ENCODE measurements around the gene ORC1.

GRCh38 chr1:52337439-52337838 is 66.8 kb downstream of the ORC1 start:
- TF ChIP-seq, protein P1, sequence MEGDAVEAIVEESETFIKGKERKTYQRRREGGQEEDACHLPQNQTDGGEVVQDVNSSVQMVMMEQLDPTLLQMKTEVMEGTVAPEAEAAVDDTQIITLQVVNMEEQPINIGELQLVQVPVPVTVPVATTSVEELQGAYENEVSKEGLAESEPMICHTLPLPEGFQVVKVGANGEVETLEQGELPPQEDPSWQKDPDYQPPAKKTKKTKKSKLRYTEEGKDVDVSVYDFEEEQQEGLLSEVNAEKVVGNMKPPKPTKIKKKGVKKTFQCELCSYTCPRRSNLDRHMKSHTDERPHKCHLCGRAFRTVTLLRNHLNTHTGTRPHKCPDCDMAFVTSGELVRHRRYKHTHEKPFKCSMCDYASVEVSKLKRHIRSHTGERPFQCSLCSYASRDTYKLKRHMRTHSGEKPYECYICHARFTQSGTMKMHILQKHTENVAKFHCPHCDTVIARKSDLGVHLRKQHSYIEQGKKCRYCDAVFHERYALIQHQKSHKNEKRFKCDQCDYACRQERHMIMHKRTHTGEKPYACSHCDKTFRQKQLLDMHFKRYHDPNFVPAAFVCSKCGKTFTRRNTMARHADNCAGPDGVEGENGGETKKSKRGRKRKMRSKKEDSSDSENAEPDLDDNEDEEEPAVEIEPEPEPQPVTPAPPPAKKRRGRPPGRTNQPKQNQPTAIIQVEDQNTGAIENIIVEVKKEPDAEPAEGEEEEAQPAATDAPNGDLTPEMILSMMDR (IDR thresholded peaks at IDR 0.05; ENCODE audit: insufficient read depth, low read length) = no peak
- TF ChIP-seq POLR2AphosphoS5 (IDR thresholded peaks at IDR 0.05; ENCODE audit: low read depth) (no peak), GABPA (IDR thresholded peaks at IDR 0.05; ENCODE audit: low read depth) (no peak)
- TF ChIP-seq, protein P2, sequence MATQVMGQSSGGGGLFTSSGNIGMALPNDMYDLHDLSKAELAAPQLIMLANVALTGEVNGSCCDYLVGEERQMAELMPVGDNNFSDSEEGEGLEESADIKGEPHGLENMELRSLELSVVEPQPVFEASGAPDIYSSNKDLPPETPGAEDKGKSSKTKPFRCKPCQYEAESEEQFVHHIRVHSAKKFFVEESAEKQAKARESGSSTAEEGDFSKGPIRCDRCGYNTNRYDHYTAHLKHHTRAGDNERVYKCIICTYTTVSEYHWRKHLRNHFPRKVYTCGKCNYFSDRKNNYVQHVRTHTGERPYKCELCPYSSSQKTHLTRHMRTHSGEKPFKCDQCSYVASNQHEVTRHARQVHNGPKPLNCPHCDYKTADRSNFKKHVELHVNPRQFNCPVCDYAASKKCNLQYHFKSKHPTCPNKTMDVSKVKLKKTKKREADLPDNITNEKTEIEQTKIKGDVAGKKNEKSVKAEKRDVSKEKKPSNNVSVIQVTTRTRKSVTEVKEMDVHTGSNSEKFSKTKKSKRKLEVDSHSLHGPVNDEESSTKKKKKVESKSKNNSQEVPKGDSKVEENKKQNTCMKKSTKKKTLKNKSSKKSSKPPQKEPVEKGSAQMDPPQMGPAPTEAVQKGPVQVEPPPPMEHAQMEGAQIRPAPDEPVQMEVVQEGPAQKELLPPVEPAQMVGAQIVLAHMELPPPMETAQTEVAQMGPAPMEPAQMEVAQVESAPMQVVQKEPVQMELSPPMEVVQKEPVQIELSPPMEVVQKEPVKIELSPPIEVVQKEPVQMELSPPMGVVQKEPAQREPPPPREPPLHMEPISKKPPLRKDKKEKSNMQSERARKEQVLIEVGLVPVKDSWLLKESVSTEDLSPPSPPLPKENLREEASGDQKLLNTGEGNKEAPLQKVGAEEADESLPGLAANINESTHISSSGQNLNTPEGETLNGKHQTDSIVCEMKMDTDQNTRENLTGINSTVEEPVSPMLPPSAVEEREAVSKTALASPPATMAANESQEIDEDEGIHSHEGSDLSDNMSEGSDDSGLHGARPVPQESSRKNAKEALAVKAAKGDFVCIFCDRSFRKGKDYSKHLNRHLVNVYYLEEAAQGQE (IDR thresholded peaks at IDR 0.05; ENCODE audit: insufficient replicate concordance, low read depth) = no peak
